Measurements from ENCODE around the gene UQCC2.

DNA sequence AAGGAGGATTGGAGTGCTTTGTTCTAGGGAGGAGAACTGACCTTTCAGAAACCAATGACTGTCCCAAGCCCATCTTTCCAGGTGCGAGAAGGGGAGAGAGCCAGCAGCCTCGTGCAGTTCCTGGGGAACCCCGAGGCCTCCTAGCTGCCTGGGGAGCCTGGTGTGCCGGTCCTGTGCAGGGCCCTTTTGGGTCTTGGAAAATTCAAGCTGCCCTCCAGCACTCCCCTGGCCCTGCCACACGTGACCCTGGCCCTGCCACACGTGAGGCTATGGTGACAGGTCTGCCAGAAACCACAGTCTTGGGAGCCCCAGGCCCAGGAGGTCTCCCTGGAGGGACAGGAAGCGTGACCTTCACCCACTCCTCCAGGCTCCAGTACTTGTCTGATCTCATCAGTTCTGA, 19.5 kb upstream of the UQCC2 start:
- TF ChIP-seq, protein P1, sequence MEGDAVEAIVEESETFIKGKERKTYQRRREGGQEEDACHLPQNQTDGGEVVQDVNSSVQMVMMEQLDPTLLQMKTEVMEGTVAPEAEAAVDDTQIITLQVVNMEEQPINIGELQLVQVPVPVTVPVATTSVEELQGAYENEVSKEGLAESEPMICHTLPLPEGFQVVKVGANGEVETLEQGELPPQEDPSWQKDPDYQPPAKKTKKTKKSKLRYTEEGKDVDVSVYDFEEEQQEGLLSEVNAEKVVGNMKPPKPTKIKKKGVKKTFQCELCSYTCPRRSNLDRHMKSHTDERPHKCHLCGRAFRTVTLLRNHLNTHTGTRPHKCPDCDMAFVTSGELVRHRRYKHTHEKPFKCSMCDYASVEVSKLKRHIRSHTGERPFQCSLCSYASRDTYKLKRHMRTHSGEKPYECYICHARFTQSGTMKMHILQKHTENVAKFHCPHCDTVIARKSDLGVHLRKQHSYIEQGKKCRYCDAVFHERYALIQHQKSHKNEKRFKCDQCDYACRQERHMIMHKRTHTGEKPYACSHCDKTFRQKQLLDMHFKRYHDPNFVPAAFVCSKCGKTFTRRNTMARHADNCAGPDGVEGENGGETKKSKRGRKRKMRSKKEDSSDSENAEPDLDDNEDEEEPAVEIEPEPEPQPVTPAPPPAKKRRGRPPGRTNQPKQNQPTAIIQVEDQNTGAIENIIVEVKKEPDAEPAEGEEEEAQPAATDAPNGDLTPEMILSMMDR (IDR thresholded peaks at IDR 0.05): no peak
- TF ChIP-seq POLR2A (IDR thresholded peaks at IDR 0.05): no peak
